Stimulated activated CD4-positive, alpha-beta T cell treated with anti-CD3 and anti-CD28 coated beads, Interleukin-2, amount 100 ng/mL, for 4 hours (primary cell): Measurements from ENCODE around the gene SCEL.
"Not testable (repeated sequence)": the region's sequence is repeated elsewhere in the genome, so short reads cannot be mapped to it uniquely, and the experiment has no call there.

Experiments
- DNase-seq: peaks from one replicate; pipeline ENCODE4 v3.0.0-alpha.2; 2020; ENCODE audit warnings: low read depth

SCEL gene

DNA sequence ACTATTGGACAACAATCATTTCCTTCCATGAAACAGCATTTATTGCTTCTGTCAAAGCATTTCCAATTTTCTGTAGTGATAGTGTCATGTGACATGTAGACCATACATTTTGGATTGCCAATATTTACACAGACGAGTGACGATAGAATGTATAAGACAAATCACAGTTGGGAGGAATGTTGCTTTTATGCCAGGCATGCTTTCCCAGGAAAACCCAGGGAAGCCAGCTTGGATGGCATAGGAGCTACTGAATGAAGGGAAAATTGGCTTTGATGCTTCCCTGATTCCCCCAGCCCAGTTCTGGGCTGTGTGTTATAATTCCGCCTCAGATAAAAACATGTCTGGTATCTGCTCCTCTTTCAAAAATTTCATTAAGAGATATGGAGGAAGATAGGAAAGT is 22.5 kb downstream of the SCEL start:
- DNase-seq, result no peak

- no peak for DNase-seq
Observed at GRCh38 chr13:77563111-77563510, 27.6 kb downstream of the SCEL start.

DNA sequence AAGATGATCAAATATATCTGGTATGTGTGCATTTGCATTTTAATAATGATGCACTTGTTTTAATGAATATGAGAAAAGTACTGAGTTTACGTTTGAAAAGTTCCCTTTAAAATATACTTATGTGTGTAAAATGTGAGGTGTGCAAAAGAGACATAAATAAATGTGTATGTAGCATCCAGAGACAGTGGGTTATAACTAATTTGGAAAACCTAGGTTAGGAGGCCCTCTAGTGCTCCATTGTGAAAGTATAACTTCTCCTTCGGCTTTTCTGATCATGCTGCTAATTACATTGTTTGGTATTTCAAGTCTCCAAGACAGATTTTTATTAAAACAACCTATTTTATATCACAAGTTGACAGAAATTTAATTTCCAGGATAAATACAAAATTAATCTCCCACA is 30.1 kb downstream of the SCEL start:
- no peak for DNase-seq

DNA sequence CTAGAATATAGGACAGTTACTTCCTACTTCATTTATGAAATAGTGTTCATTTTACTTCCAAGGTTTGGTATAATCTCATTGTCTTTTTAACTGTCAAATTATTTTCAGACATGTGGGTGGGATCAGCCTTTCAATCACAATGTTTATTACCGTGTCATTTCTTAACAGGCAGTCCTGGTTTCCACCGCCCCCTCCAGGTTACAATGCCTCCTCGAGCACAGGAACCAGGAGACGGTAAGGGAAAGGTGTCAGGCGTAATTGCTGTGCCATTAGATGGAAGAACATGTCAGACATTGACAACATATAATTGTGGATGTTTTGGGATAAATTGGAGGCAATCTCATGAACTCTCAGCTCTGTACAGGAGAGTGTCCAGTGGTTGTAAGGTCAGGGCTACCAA is 36.5 kb downstream of the SCEL start:
- no peak for DNase-seq

DNA sequence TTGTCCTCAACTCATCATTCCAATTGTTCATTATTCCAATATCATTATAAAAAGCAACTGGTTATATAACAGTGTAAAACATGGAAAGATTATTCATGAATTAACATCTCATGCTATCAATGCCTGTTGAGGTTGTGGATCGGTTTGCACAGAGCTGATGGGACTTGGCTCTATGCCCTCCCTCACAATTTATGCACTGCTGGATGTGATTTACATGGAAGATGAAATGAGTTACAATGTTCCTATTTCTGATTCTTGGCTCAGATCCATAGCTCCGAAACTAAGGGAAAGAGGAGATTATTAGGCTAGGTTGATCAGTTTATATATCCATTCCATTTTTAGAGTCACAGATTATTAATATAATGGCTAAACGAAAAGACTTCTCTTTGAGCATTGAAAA is 38.6 kb downstream of the SCEL start:
- DNase-seq, result no peak

- DNase-seq, result no peak
Observed at GRCh38 chr13:77579959-77580358, 44.5 kb downstream of the SCEL start.

- no peak for DNase-seq
Observed at GRCh38 chr13:77580748-77581147, 45.2 kb downstream of the SCEL start.

DNA sequence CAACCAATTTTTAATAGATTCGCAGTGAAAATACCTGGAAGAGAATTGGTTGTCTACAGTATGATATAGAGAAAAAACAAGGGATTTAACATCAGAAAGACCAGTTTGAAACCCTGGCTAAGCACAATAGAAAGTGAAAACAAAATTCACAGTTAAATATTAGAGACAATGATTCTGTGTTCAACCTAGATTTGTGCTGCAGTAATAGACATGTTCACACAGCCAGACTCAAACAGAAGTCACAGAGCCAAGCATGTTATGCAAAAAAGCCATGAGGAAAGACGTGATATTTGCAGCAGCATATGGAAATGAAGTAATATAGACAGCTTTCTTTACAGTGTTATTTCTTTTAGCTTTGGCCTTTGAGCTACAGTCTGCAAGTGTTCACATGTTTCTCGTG is 48.1 kb downstream of the SCEL start:
- DNase-seq, result no peak

DNA sequence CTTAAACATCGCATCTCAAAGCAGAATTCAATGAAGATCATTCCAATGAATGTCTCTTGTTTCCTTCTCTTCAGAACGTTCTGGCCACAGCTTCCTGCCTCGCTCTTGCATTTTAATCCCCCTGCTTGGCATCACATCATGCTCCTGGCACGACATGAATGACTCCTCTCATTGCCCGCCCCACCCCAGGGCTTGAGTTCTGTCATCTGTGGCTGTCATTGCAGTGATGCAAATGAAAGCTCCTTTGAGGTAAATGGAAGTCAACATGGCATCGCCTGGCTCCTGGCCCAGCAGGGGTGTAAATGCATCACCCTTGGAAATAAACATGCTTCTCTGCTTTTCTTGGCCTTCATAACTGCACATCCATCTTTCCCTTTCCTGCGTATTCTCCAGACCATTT is 48.6 kb downstream of the SCEL start:
- DNase-seq, result no peak

GRCh38 chr13:77595166-77595810 is 59.8 kb downstream of the SCEL start:
- DNase-seq, result no peak

DNA sequence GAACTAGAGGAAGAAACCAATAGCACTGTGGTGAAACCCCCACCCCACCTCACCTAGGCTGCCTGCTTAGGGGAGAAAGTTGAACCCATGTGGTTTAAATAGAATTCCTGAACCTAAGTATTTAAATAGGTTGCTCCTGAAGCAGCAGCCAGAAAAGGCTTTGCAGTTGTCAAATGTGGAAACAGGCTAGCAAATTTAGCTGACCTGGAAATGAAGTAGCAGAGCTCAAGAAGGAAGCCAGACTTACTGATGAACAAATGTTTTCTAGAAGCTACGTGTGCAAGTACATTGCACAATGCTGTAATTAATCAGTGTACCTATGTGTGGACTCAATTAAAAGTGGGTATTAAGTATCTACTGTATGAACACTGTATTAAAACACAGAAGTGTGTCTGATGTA is 61.3 kb downstream of the SCEL start:
- DNase-seq, result no peak

DNA sequence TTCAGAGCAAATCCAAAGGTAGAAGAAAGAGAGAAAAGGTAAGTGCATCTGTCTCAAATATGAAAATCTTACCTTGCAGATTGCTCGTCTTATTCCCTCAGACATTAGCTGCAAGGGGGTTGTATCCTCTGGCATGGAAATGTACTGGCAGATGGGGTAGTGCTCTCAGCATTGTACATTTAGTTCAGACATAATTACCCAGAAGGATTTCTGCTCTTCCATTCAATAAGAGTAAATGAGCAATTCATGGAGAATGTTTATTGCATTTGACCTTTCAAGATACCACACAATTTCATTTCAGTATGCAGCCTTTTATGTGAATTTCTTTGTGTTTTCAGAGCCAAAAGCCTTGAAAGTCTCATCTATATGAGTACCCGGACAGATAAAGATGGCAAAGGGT is 63.8 kb downstream of the SCEL start:
- DNase-seq, result no peak

- DNase-seq, result no peak
Observed at GRCh38 chr13:77600701-77601100, 65.2 kb downstream of the SCEL start.

DNA sequence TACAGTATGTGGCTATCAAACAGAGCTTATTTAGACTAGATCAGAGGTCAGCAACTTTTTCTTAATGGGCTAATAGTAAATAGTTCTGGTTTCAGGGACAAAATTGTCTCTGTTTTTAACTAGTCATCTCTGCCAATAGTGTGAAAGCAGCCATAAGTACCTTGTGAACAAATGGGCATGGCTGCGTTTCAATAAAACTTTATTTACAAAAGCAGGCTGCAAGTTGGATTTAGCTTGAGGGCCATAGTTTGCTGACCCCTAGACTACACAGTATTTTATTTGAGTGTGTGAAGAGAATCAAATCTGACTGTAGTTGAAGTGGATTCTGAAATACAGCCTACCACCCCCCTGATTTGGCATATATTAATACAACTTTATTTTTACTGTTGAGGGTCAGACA is 75.6 kb downstream of the SCEL start:
- no peak for DNase-seq

GRCh38 chr13:77616027-77616426 is 80.5 kb downstream of the SCEL start:
- no peak for DNase-seq

DNA sequence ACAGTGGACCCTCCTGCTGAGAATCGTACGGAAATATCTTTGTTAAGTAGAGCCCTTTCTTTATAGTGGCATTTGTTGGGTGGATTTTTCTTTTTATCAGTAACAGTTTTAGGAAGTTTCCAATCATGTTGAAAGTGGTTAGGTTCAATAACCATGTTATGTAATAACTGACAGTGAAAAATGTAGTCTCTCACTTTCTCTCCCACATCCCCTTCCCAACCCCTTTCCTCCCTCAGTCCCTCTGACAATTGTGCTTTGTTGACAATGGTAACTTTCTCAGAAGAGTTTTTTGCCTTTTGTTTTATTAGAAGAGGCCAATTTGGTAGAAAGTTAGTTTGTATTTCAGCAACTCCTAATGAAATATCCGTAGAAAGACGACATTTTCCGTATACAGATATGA is 84.1 kb downstream of the SCEL start:
- DNase-seq, result no peak

- DNase-seq, result no peak
Observed at GRCh38 chr13:77620138-77620537, 84.6 kb downstream of the SCEL start.

GRCh38 chr13:77623806-77624205 is 88.3 kb downstream of the SCEL start:
- DNase-seq, result no peak

DNA sequence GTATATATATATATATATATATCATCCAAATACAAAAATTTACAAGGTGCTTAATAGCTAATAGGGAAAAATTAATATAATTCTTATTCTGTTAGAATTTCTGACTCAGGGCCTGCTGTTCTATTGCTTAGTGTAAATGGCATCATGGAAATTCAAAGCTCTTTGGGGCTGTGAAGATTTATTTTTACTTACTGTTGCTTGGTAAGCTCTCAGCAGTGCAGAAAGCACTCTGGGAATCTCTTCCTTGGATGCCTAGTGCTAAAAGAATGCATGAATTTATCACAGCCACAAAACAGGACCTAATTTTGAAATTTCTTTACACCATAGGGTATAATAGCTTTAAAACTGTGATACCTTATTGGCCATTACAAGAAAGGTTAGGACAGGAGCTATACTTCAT is 92.7 kb downstream of the SCEL start:
- no peak for DNase-seq

GRCh38 chr13:77637588-77637987 is 102.1 kb downstream of the SCEL start:
- DNase-seq, result no peak

GRCh38 chr13:77650409-77650808 is 114.9 kb downstream of the SCEL start:
- no peak for DNase-seq

DNA sequence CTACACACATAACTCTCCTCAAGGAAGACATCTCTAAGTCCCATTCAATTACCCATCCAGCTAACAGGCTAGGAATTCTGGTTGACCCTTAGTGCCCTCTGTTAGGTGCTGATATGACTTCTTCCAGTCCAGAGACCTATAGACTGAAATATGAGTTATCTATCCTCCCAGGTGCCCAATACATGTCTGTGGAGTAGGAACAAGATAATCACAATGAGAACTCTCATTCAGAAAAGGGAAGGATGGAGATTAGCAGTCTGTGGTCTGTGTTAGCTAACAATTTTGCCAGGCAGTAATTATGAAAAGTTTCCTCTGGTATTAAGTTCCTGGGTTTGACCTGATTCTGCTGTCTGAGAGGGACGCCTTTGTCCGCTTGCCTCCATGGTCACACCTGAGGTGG is 117.8 kb downstream of the SCEL start:
- DNase-seq, result no peak

DNA sequence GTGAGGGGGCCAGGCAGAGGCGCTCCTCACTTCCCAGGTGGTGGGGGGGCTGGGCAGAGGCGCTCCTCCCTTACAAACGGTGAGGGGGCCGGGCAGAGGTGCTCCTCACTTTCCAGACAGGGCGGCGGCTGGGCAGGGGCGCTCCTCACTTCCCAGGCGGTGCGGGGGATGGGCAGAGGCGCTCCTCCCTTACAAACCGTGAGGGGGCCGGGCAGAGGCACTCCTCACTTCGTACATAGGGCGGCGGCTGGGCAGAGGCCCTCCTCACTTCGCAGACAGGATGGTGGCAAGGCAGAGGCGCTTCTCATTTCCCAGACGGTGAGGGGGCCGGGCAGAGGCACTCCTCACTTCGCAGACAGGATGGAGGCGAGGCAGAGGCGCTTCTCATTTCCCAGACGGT is 124.5 kb downstream of the SCEL start:
- not testable (repeated sequence) for DNase-seq

DNA sequence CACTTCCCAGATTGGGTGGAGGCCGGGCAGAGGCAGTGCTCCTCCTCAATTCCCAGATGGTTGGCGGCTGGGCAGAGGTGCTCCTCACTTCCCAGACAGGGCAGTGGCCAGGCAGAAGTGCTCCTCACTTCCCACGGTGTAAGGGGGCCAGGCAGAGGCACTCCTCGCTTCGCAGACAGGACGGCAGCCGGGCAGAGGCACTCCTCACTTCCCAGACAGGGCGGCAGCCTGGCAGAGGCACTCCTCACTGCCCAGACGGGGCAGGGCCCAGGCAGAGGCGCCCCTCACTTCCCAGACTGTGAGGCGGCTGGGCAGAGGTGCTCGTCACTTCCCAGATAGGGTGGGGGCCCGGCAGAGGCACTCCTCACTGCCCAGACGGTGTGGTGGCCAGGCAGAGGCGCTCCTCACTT is 125.3 kb downstream of the SCEL start:
- no peak for DNase-seq

- not testable (repeated sequence) for DNase-seq
Observed at GRCh38 chr13:77662301-77662700, 126.8 kb downstream of the SCEL start.
